GM18511 (cell line): ENCODE results near the gene DNAJC4.
A peak's percentile ranks its signal among the peaks of the same experiment; 100 is the strongest.

Experiments used
- ATAC-seq: cut with Tn5 transposase; IDR thresholded peaks from one replicate; pipeline ENCODE4 v1.9.1; 2021; ENCODE audit warnings: mild to moderate bottlenecking, moderate library complexity; ENCODE audit not compliant: unreplicated experiment

The DNAJC4 gene

GRCh38 chr11:64227405-64227956 is 2.9 kb upstream of the DNAJC4 start:
- ATAC-seq: no peak

- no peak for ATAC-seq
Observed at GRCh38 chr11:64229090-64229743, 1.1 kb upstream of the DNAJC4 start.

DNA sequence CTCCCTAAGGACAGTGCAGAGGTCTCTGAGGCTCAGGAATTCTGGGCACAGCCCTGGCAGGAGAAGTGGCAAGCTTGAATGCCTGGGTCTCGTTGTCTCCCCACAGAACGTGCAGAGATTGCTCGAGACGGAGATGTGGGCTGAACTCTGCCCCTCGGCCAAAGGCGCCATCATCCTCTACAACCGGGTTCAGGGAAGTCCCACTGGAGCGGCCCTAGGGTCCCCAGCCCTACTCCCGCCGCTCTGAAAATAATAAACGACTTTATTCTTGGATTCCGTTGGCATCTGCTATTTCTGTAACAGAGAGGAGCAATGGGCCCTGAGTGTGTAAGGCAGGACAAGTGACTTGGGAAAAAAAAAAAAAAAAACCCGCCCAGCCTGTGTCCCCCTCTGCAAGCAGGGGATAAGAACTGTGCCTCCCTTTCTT is 591 bp upstream of the DNAJC4 start:
- ATAC-seq: no peak

- ATAC-seq: no peak
Observed at GRCh38 chr11:64230985-64231365, 627 bp downstream of the DNAJC4 start.

DNA sequence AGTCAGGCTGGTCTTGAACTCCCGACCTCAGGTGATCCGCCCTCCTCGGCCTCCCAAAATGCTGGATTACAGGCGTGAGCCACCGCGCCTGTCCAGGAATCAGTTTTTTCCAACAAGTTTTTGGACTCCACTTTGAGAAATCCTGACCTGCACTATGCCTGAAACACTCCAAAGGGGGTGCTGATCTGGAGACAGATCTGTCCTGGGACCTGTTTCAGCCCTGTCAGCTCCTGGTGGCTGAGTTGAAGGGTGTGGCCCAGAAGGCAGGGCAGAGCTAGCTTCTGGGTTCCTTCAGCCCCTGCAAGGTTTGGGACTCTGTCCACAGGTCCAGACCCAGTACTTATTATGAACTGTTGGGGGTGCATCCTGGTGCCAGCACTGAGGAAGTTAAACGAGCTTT is 1.2 kb downstream of the DNAJC4 start:
- no peak for ATAC-seq

GRCh38 chr11:64232182-64232966 is 2.0 kb downstream of the DNAJC4 start:
- no peak for ATAC-seq

- ATAC-seq: no peak
Observed at GRCh38 chr11:64232967-64233315, 2.6 kb downstream of the DNAJC4 start.

- peak; percentile 40 for ATAC-seq
Observed at GRCh38 chr11:64233913-64234586, 3.7 kb downstream of the DNAJC4 start, which contains the start of gene VEGFB. VEGFB (plus strand) TSS chr11:64234584; CDS start chr11:64234834, 250 bp downstream.

DNA sequence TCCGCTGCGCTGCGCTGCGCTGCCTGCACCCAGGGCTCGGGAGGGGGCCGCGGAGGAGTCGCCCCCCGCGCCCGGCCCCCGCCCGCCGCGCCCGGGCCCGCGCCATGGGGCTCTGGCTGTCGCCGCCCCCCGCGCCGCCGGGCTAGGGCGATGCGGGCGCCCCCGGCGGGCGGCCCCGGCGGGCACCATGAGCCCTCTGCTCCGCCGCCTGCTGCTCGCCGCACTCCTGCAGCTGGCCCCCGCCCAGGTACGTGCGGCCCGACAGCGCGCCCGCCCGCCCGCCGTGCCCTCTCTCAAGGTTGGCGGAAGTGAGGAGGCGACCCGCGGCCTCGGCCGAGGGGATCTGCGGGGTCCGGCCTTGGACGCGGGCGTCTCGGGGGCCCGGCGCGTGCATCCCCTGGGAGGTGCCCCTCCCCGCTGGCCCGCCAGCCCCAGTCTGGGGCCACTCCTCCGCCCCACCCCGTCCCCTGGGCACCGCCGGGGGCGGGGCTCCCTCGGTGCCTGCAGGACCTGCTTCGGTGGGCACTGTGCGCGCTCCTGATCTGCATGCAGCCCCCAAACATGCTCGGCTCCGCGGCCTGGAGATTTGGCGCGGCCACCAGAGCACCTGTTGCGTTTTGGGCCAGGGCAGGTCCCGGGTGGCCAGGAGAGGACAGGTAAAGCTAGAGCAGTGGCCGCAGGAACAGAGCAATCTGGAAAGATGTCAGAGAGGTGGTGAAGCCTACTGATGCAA is 4.5 kb downstream of the DNAJC4 start:
- peak; percentile 43 for ATAC-seq

- no peak for ATAC-seq
Observed at GRCh38 chr11:64235437-64236161, 5.3 kb downstream of the DNAJC4 start.

GRCh38 chr11:64237484-64237951 is 7.2 kb downstream of the DNAJC4 start:
- no peak for ATAC-seq

GRCh38 chr11:64238076-64238475 is 7.7 kb downstream of the DNAJC4 start:
- ATAC-seq: no peak

- no peak for ATAC-seq
Observed at GRCh38 chr11:64238999-64239398, 8.7 kb downstream of the DNAJC4 start.

- ATAC-seq: no peak
Observed at GRCh38 chr11:64239662-64240434, 9.5 kb downstream of the DNAJC4 start.

GRCh38 chr11:64240435-64241240 is 10.3 kb downstream of the DNAJC4 start, which contains the start of gene FKBP2:
FKBP2 (plus strand) TSS chr11:64241095; CDS start chr11:64242388, 1,293 bp downstream.
- peak; percentile 50 for ATAC-seq

- peak; percentile 63 for ATAC-seq
Observed at GRCh38 chr11:64241241-64241490, 10.8 kb downstream of the DNAJC4 start.

DNA sequence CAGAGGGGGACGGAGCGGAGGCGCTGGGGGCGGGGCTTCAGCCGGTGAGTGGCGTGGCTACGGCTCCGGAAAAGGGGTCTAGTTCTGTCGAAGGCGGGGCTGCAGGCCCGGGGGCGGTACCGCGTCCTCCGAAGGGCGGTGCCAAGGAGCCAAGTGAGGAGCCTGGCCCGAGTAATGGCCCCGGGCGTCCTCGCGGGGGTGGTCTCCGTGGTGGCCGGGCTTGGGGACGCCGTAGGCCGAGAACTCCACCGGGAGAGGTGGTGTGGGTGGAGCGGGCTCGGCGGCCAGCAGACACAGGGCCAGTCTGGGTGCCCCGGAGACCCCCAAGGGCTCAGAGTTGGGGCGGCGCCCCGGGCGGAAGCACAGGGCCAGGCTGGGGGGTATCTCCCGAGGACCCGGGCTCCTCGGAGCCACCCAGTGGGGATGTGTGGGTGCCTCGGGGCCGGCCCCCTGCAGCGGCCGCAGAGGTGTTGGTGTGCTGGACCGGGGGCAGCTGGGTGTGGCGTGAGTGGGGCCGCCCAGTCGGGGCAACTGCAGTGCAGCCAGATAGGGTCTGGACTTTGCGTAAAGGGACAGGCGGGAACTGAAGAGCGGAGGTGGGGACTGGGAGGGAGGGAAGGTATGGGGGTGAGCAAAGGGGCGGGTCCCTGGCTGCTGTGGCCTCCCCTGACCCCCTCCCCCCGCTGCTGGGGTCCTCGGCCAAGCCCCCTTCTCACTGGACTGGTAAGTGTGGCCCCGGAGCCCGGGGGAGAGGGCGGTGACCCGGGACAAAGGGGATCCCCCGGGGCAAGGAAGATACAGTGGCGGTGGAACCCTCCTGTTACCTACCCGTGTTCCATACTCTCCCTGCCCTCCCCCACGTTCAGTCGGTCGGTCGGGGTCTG is 11.4 kb downstream of the DNAJC4 start:
- peak; percentile 59 for ATAC-seq
